AG04449 (cell line): ENCODE data around the gene PHAX.

ENCODE experiments used
- CTCF ChIA-PET: fragments of 350-600 bp; formaldehyde crosslinking; extraction: SDS; loops from one replicate; lab custom pipeline; 2021; ENCODE audit warnings: antibody characterized with exemption; lab: Yijun Ruan, JAX
- POLR2A ChIA-PET: fragments of 400-600, 350-600 bp; formaldehyde crosslinking; extraction: SDS; loops from one replicate; lab custom pipeline; 2020; ENCODE audit warnings: antibody characterized with exemption, inconsistent platforms; lab: Yijun Ruan, JAX
- DNase-seq: peaks from one replicate; pipeline ENCODE4 v3.0.0-alpha.2; 2010; ENCODE audit warnings: low read depth, low spot score
- H3K4me3 ChIP-seq: 2 replicates; pipeline ENCODE4 v1.5.1; 2011; ENCODE audit warnings: low read depth, mild to moderate bottlenecking, control low read depth, low read length
- TF ChIP-seq, protein P1 (sequence below): IDR thresholded peaks from one replicate; pipeline ENCODE4 v1.5.1; 2011; ENCODE audit warnings: mild to moderate bottlenecking, moderate library complexity, low read length, control low read depth, inconsistent platforms; ENCODE audit not compliant: insufficient read depth; ENCODE audit errors: missing control alignments

Gene PHAX

GRCh38 chr5:126631920-126632319 is 31.2 kb downstream of the PHAX start:
- TF ChIP-seq, protein P1, sequence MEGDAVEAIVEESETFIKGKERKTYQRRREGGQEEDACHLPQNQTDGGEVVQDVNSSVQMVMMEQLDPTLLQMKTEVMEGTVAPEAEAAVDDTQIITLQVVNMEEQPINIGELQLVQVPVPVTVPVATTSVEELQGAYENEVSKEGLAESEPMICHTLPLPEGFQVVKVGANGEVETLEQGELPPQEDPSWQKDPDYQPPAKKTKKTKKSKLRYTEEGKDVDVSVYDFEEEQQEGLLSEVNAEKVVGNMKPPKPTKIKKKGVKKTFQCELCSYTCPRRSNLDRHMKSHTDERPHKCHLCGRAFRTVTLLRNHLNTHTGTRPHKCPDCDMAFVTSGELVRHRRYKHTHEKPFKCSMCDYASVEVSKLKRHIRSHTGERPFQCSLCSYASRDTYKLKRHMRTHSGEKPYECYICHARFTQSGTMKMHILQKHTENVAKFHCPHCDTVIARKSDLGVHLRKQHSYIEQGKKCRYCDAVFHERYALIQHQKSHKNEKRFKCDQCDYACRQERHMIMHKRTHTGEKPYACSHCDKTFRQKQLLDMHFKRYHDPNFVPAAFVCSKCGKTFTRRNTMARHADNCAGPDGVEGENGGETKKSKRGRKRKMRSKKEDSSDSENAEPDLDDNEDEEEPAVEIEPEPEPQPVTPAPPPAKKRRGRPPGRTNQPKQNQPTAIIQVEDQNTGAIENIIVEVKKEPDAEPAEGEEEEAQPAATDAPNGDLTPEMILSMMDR: no peak
- no peak overlapping the region for H3K4me3 ChIP-seq
- DNase-seq: no peak
- ChIA-PET POLR2A (no interaction called here), CTCF (interaction anchor here (2.2 kb wide), 1 partner anchor 31 kb away, joined by 5 read pairs; the partner anchor contains the start of gene PHAX)

DNA sequence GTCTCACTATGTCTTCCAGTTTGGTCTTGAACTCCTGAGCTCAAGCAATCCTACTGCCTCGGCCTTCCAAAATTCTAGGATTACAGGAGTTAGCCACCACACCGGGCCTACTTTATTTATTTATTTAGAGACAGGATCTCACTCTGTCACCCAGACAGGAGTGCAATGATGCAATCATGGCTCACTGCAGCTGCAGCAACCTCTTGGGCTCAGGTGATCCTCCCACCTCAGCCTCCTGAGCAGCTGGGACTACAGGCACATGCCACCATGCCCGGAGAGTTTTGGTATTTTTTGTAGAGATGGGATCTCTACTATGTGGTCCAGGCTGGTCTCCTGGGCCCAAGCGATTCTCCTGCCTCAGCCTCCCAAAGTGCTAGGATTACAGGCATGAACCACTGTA is 32.8 kb downstream of the PHAX start:
- TF ChIP-seq, protein P1: no peak
- no peak for DNase-seq
- no peak overlapping the region for H3K4me3 ChIP-seq
- POLR2A ChIA-PET: no interaction called here
- CTCF ChIA-PET: no interaction called here

GRCh38 chr5:126635585-126635984 is 34.8 kb downstream of the PHAX start:
- TF ChIP-seq, protein P1: no peak
- ChIA-PET POLR2A (no interaction called here), CTCF (interaction anchor here (0.9 to 1.3 kb wide), 2 partner anchors 19 to 144 kb away, joined by 3 read pairs; no protein-coding TSS in a partner anchor)
- H3K4me3 ChIP-seq: no peak overlapping the region
- no peak for DNase-seq

- no peak overlapping the region for H3K4me3 ChIP-seq
- CTCF ChIA-PET: interaction anchor here (1.2 kb wide), 1 partner anchor 165 kb away, joined by 4 read pairs; no protein-coding TSS in a partner anchor
- POLR2A ChIA-PET: no interaction called here
- DNase-seq: no peak
- TF ChIP-seq, protein P1: no peak
Observed at GRCh38 chr5:126636956-126637355, 36.2 kb downstream of the PHAX start.

DNA sequence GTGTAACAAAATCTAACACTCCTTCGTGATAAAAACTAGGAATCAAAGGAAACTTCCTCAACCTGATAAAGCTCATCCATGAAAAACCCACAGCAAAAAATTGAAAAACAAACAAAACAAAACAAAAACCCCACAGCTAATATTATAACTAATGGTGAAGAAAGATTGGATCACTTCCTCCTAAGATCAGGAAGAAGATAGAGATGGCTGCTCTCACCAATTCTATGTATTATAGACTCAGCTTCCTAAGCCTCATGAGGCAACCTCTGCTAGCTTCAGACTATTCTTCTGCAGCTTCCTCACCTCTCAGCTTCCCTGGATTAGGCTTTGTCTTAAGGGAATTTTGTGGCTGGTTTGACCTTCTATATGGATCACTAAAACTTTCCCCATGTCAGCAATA is 40.1 kb downstream of the PHAX start:
- TF ChIP-seq, protein P1: no peak
- ChIA-PET POLR2A (no interaction called here), CTCF (interaction anchor here (0.9 to 1.8 kb wide), 5 partner anchors 8 to 160 kb away, joined by 3 to 7 read pairs (median 4); no protein-coding TSS in a partner anchor)

GRCh38 chr5:126641387-126641786 is 40.6 kb downstream of the PHAX start:
- TF ChIP-seq, protein P1: no peak
- ChIA-PET POLR2A (no interaction called here), CTCF (interaction anchor here (0.9 to 1.8 kb wide), 5 partner anchors 8 to 160 kb away, joined by 3 to 7 read pairs (median 4); no protein-coding TSS in a partner anchor)
- H3K4me3 ChIP-seq: no peak overlapping the region
- DNase-seq: no peak

More for the DNA sequence above, 40.1 kb downstream of the PHAX start:
- DNase-seq: no peak
- H3K4me3 ChIP-seq: no peak overlapping the region
